WTC11 (cell line): ENCODE results near the gene SIRT2. TPM values are rescaled to one million over a fixed set of nuclear protein-coding genes. Genes with fewer than 3 reads are reported as not detected.
A peak's percentile ranks its signal among the peaks of the same experiment; 100 is the strongest.

Experiments
- AFF4 ChIP-seq: sonication (generic); formaldehyde crosslinking; IDR thresholded peaks from 2 replicates; pipeline ENCODE4 v1.8.1; 2023; ENCODE audit warnings: mild to moderate bottlenecking, missing genetic modification reagents, borderline replicate concordance
- ATF3 ChIP-seq: sonication (generic); formaldehyde crosslinking; conservative IDR thresholded peaks from 2 replicates; pipeline ENCODE4 v1.8.1; 2022; ENCODE audit warnings: mild to moderate bottlenecking, missing genetic modification reagents
- CBFB ChIP-seq: sonication (generic); formaldehyde crosslinking; IDR thresholded peaks from 2 replicates; pipeline ENCODE4 v1.8.1; 2022; ENCODE audit warnings: mild to moderate bottlenecking, low read depth, missing genetic modification reagents
- ELF4 ChIP-seq: sonication (generic); formaldehyde crosslinking; IDR thresholded peaks from 2 replicates; pipeline ENCODE4 v1.8.1; 2022; ENCODE audit warnings: low read depth, mild to moderate bottlenecking, moderate library complexity, missing genetic modification reagents
- ERG ChIP-seq: fragments of 250-450 bp; sonication (Bioruptor Pico); IDR thresholded peaks from 2 replicates; pipeline ENCODE4 v1.8.0; 2021; ENCODE audit warnings: mild to moderate bottlenecking
- FOXJ3 ChIP-seq: sonication (generic); formaldehyde crosslinking; IDR thresholded peaks from 2 replicates; pipeline ENCODE4 v1.9.0; 2021; ENCODE audit warnings: missing genetic modification reagents, mild to moderate bottlenecking, borderline replicate concordance
- FOXK1 ChIP-seq: sonication (generic); formaldehyde crosslinking; IDR thresholded peaks from 2 replicates; pipeline ENCODE4 v1.8.0; 2022; ENCODE audit warnings: mild to moderate bottlenecking, moderate library complexity, missing genetic modification reagents
- FOXP4 ChIP-seq: sonication (generic); formaldehyde crosslinking; IDR thresholded peaks from 2 replicates; pipeline ENCODE4 v1.8.0; 2022; ENCODE audit warnings: mild to moderate bottlenecking, missing genetic modification reagents
- GRHL2 ChIP-seq: fragments of 250-450 bp; sonication (Bioruptor Pico); IDR thresholded peaks from 2 replicates; pipeline ENCODE4 v1.8.0; 2022; ENCODE audit warnings: mild to moderate bottlenecking, moderate library complexity; ENCODE audit not compliant: insufficient replicate concordance, severe bottlenecking
- IRF1 ChIP-seq: sonication (generic); formaldehyde crosslinking; IDR thresholded peaks from 2 replicates; pipeline ENCODE4 v1.8.0; 2023; ENCODE audit warnings: missing genetic modification reagents
- KAT7 ChIP-seq: sonication (generic); formaldehyde crosslinking; IDR thresholded peaks from 2 replicates; pipeline ENCODE4 v1.8.1; 2023; ENCODE audit warnings: missing genetic modification reagents, mild to moderate bottlenecking, borderline replicate concordance
- NFE2L1 ChIP-seq: sonication (generic); formaldehyde crosslinking; IDR thresholded peaks from 2 replicates; pipeline ENCODE4 v1.8.1; 2023; ENCODE audit warnings: missing genetic modification reagents
- NFYB ChIP-seq: sonication (generic); formaldehyde crosslinking; conservative IDR thresholded peaks from 2 replicates; pipeline ENCODE4 v1.8.0; 2022; ENCODE audit warnings: low read depth, missing genetic modification reagents
- NR1H2 ChIP-seq: sonication (generic); formaldehyde crosslinking; IDR thresholded peaks from 2 replicates; pipeline ENCODE4 v1.9.0; 2021; ENCODE audit warnings: mild to moderate bottlenecking, moderate library complexity, missing genetic modification reagents
- PRRX2 ChIP-seq: fragments of 250-450 bp; sonication (Bioruptor Pico); IDR thresholded peaks from 2 replicates; pipeline ENCODE4 v1.8.0; 2021; ENCODE audit warnings: mild to moderate bottlenecking
- RELA ChIP-seq: sonication (generic); formaldehyde crosslinking; IDR thresholded peaks from 2 replicates; pipeline ENCODE4 v1.8.1; 2022; ENCODE audit warnings: missing genetic modification reagents, mild to moderate bottlenecking, borderline replicate concordance
- RORB ChIP-seq: fragments of 250-450 bp; sonication (Bioruptor Pico); IDR thresholded peaks from 2 replicates; pipeline ENCODE4 v1.9.0; 2021; ENCODE audit warnings: mild to moderate bottlenecking
- SMAD3 ChIP-seq: sonication (generic); formaldehyde crosslinking; IDR thresholded peaks from 2 replicates; pipeline ENCODE4 v1.8.0; 2022; ENCODE audit warnings: missing genetic modification reagents, mild to moderate bottlenecking, borderline replicate concordance
- TCF7 ChIP-seq: sonication (generic); formaldehyde crosslinking; IDR thresholded peaks from 2 replicates; pipeline ENCODE4 v1.8.0; 2022; ENCODE audit warnings: mild to moderate bottlenecking, low read depth, missing genetic modification reagents, moderate library complexity
- TEAD4 ChIP-seq: sonication (generic); formaldehyde crosslinking; IDR thresholded peaks from 2 replicates; pipeline ENCODE4 v1.8.0; 2022; ENCODE audit warnings: mild to moderate bottlenecking, missing genetic modification reagents
- USF2 ChIP-seq: sonication (generic); formaldehyde crosslinking; IDR thresholded peaks from 2 replicates; pipeline ENCODE4 v1.8.1; 2023; ENCODE audit warnings: mild to moderate bottlenecking, missing genetic modification reagents, moderate library complexity
- ZMAT4 ChIP-seq: fragments of 250-450 bp; sonication (Bioruptor Pico); IDR thresholded peaks from 2 replicates; pipeline ENCODE4 v1.9.0; 2021; ENCODE audit warnings: mild to moderate bottlenecking
- ZNF121 ChIP-seq: sonication (generic); formaldehyde crosslinking; IDR thresholded peaks from 2 replicates; pipeline ENCODE4 v1.8.0; 2023; ENCODE audit warnings: missing genetic modification reagents
- ZNF396 ChIP-seq: fragments of 250-450 bp; sonication (Bioruptor Pico); IDR thresholded peaks from 2 replicates; pipeline ENCODE4 v1.8.0; 2021; ENCODE audit warnings: mild to moderate bottlenecking, moderate library complexity, borderline replicate concordance
- ZNF423 ChIP-seq: fragments of 250-450 bp; sonication (Bioruptor Pico); IDR thresholded peaks from 2 replicates; pipeline ENCODE4 v2.1.2; 2022; ENCODE audit warnings: mild to moderate bottlenecking, moderate library complexity
- ZNF425 ChIP-seq: fragments of 250-450 bp; sonication (Bioruptor Pico); conservative IDR thresholded peaks from 2 replicates; pipeline ENCODE4 v1.9.0; 2021; ENCODE audit warnings: mild to moderate bottlenecking
- ZNF671 ChIP-seq: fragments of 250-450 bp; sonication (Bioruptor Pico); IDR thresholded peaks from 2 replicates; pipeline ENCODE4 v1.8.0; 2021; ENCODE audit warnings: mild to moderate bottlenecking
- total RNA-seq: library from RNA; stranded (reverse); gene quantifications from 3 replicates; pipeline ENCODE4 v1.2.3, GENCODE V29; 2021

The SIRT2 gene
- total RNA-seq, 1 experiment from 2014 or later = 9.5 TPM

- TF ChIP-seq GRHL2 (no peak), ZNF671 (CRISPR knock-in tag) (no peak), AFF4 (CRISPR knock-in tag) (no peak), TCF7 (CRISPR knock-in tag) (no peak), SMAD3 (CRISPR knock-in tag) (no peak), KAT7 (no peak), ERG (CRISPR knock-in tag) (no peak), PRRX2 (CRISPR knock-in tag) (no peak), NFYB (CRISPR knock-in tag) (no peak), ELF4 (CRISPR knock-in tag) (no peak), USF2 (CRISPR knock-in tag) (no peak; the same call in 1 of the 2 replicates), NFE2L1 (CRISPR knock-in tag) (0 out of 2 replicates have a peak, but pooled peaks have one; percentile 49), ZNF121 (0 out of 2 replicates have a peak, but pooled peaks have one; percentile 28), FOXK1 (CRISPR knock-in tag) (no peak), FOXP4 (CRISPR knock-in tag) (peak; percentile 79; the same call in 1 of the 2 replicates), ATF3 (CRISPR knock-in tag) (no peak), CBFB (CRISPR knock-in tag) (no peak), ZNF396 (no peak), RELA (no peak), ZMAT4 (CRISPR knock-in tag) (no peak), ZNF423 (CRISPR knock-in tag) (no peak), RORB (CRISPR knock-in tag) (no peak), TEAD4 (no peak), NR1H2 (no peak), IRF1 (0 out of 2 replicates have a peak, but pooled peaks have one; percentile 22), ZNF425 (CRISPR knock-in tag) (no peak), FOXJ3 (no peak)
Measured at GRCh38 chr19:38869836-38870607, 29.4 kb downstream of the SIRT2 start (continued).
